Stimulated activated CD4-positive, alpha-beta T cell treated with anti-CD3 and anti-CD28 coated beads, Interleukin-15, amount 100 ng/mL, for 1 hour (primary cell): ENCODE data around the gene CYP4Z1.
"Not testable (repeated sequence)": the region's sequence is repeated elsewhere in the genome, so short reads cannot be mapped to it uniquely, and the experiment has no call there.

ENCODE experiments used
- DNase-seq, 2 donors: peaks; one replicate each; pipeline ENCODE4 v3.0.0-alpha.2; 2020; ENCODE audit warnings: low read depth in 1 of 2, low spot score in 1 of 2

The CYP4Z1 gene

DNA sequence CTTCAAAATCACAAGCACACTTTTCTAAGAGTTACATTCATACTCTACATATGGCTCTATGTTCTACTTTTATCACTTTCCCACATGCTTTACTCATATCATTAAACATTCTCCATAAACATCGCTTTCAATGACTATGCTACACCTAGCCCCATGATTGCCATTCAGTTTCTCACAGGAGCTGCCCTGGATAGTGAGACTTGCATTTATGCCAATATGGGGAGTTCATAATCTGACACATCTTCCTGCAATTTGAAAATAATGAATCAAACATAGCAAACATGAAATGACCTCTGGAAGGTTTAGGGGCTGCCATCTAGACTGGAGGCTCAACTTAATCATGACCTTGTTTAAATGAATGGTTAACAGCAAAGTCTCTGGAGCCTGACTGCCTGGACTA, 61.2 kb downstream of the CYP4Z1 start:
- DNase-seq = no peak

GRCh38 chr1:47128854-47129253, 61.8 kb downstream of the CYP4Z1 start:
- not testable (repeated sequence) for DNase-seq

GRCh38 chr1:47129489-47130230, 62.6 kb downstream of the CYP4Z1 start:
- not testable (repeated sequence) for DNase-seq

- not testable (repeated sequence) for DNase-seq
Measured at GRCh38 chr1:47132665-47133064, 65.6 kb downstream of the CYP4Z1 start.

DNA sequence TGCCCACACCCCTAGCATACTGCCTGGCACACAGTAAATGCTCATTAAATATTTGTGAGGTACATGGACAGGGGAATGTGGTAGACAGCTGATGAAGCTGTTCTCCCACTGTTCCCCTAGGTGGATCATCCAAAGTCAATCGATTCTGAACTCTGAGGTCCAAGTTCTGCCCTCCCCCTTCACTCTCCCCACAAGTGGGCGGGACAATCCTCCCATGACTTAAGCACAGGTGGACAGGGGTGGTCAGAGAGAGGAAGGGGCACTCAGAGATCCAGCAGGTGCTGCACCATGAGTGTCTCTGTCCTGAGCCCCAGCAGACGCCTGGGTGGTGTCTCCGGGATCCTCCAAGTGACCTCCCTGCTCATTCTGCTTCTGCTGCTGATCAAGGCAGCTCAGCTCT, 70.2 kb downstream of the CYP4Z1 start, which contains the start of gene CYP4A22:
Gene CYP4A22 (plus strand): TSS at position 244 of the 400 bp plus-strand sequence. CDS start 45 bp downstream, at position 289.
- no peak for DNase-seq

- no peak for DNase-seq
Measured at GRCh38 chr1:47137925-47138615, 71.0 kb downstream of the CYP4Z1 start.

DNA sequence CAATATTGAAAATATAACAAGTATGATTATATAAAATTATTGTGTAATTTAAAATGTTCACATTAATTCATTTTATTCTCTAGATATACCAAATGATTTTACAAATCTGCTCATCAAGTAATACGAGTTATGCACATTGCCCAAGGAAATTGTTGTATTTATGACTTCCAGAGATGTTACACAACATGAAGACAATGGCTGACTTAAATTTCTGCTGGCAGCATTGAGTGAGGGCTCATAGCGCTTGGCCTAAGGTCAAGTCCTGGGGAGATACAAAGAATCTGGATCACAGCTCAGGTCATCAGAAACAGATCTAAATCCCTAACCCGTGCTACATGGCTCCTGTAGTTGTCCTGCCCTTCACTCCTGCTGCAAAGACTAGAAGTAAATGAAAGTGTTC, 73.3 kb downstream of the CYP4Z1 start:
- DNase-seq = not testable (repeated sequence)

DNA sequence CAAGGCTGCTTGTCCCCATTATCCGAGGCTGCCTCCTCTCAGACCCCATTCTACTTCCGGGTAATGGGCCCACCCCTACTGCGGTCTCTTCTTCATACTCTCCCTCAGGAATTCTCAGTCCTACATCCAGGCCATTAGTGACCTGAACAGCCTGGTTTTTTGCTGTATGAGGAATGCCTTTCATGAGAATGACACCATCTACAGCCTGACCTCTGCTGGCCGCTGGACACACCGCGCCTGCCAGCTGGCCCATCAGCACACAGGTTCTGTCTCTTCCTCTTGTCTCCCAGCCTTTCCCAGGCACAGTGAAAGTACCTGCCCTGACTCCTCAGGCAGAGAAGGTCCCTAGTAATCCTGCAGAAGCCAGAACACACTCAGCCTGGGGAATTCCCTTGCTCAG, 76.6 kb downstream of the CYP4Z1 start:
- DNase-seq = not testable (repeated sequence)

DNA sequence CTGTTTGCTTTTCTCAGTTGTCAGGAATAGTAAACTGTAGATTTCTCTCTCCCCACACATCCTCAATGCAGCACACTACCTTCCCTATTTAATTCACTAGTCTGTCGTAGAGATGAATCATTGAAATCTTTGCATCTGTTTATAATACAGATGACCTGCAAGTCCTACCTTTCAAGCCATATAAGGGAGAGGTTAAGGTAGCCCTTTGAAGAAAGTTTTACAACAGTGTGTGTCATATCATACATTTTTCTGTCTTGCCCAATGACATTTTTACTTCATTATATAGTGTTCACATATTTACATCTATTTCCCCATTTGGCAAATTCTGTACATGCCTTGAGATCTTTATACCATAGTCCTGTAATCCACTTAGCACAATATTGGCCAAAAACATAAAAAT, 79.5 kb downstream of the CYP4Z1 start:
- DNase-seq = not testable (repeated sequence)

DNA sequence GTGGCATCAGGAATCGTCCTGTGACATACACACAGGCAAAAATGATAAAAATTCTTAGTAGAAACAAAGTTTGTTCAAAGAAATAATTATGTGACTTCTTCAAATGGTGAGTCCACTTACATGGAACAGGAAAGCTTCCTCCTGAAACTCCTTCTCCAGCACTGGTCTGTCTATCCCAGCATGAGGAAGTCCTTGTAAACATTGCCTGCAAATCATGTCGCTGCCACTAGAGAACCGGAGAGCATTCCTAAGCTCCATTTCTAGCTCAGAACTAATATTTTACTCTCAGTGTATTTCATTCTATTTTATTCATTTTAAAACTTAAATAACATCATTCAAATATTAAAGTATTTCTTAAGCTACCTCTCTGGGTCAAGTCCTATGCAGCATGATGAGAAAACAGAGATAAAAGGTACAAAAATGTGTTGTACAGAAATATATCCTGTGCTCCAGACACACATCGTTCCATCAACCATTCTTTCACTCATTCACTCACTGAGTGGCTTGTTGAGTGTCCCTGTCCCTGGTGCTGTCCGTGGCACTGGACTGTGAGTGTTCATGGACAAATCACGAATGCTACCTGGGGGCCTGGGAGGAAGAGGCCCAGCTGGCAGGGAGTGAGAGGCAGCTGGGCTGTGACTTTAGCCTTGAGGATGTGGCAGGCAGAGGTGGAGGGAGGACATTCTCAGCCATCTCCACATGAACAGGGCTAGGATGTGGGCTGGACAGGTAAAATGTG, 80.2 kb downstream of the CYP4Z1 start:
- DNase-seq = no peak

DNA sequence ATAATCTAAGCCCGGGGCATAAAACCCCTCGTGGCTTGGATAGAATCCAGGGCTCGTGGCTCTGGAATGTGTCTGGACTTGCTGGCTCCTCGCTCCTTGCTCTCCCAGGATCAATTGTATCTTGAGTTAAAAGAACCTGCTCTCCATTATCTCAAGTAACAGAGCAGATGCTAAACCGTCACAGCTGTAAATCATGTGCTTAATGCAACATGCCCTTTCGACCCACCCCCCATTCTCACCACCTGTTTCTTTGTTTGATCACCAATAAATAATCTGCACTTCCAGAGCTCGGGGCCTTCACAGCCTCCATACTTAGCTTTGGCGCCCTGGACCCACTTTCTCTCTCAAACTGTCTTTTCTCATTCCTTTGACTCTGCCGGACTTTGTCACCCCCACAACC, 82.1 kb downstream of the CYP4Z1 start:
- DNase-seq = not testable (repeated sequence)

DNA sequence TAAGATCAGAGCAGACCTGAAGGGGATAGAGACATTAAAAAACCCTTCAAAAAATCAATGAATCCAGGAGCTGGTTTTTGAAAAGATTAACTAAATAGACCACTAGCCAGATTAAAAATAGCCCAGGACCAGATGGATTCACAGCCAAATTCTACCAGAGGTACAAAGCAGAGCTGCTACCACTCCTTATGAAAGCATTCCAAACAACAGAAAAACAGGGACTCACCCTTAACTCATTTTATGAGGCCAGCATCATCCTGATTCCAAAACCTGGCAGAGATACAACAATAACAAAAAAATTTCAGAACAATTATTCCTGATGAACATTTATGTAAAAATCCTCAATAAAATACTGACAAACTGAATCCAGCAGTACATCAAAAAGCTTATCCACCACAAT, 89.4 kb downstream of the CYP4Z1 start:
- DNase-seq = not testable (repeated sequence)

DNA sequence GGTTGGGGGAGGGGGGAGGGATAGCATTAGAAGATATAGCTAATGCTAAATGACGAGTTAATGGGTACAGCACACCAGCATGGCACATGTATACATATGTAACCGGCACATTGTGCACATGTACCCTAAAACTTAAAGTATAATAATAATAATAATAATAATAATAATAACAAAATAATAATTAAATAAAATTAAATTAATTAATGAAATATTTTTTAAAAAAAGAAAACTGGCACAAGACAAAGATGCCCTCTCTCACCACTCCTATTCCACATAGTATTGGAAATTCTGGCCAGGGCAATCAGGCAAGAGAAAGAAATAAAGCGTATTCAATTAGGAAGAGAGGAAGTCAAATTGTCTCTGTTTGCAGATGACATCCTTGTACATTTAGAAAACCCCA, 90.9 kb downstream of the CYP4Z1 start:
- not testable (repeated sequence) for DNase-seq

DNA sequence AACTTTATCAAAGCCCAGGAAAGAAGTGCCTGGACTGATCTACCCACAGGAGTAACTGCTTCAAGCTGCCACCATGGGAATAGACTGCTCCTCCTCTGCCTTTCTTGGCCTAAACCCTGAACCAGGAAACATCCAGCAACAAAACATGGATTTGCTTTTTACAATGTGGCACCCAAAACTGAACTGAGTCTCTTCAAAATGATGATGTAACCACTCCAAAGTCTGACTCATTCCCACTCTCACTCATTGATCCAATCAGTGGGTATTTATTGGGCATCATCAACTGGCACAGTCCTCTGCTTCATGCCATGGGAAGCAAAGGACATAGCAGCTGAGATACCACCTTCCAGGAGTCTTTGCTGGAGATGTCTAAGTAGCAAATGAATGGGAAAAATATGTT, 93.7 kb downstream of the CYP4Z1 start:
- no peak for DNase-seq

DNA sequence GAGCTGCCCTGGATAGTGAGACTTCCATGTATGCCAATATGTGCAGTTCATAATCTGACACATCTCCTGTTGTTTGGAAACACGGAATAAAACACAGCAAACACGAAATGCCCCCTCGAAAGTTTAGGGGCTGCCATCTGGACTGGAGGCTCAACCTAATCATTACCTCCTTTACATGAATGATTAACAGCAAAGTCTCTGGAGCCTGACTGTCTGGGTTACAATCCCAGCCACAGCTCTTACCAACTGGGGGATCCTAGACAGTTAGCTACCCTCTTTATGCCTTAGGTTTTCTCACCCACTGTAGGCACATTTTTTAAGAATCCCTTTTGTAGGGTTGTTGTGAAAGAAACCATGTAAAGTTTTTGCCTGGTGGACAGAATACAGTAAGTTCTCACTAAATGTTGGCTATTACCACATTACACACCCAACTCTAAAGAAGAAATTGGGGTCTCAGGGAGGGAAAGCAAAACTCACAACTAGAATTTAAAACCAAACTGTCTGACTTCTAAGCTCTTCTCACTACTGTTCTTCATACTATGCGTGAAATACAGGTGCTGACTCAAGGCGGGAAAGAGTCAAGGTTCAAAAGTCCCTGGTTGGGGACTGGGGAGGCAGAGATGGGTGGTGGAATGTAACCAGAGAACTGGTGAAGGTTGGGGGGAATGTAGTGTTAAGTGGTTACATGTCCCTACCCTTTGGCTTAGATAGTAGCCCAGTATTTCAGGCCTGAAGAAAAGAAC, 94.4 kb downstream of the CYP4Z1 start:
- no peak for DNase-seq

DNA sequence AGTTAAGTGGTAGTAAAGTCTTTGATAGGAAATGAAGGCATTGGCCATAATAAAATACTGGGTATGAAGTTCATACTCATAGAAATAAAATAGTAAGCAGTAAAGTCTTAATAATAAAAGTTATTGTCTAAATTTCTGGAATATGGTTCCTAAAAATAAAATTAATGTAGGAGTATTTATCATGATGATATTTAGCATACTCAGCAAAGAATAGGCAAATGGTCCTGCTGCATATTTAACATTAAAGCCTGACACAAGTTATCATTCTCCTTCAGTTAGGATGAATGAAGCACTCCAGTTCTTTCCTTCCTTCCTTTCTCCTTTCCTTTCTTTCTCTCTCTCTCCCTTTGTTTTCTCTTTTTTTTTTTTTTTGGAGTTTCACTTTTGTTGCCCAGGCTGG, 97.5 kb downstream of the CYP4Z1 start:
- DNase-seq = no peak
